Measurements from ENCODE around the gene RAI1. TPM values are rescaled to one million over a fixed set of nuclear protein-coding genes. Genes with fewer than 3 reads are reported as not detected.
A peak's percentile ranks its signal among the peaks of the same experiment; 100 is the strongest.

Gene RAI1
- total and polyA plus RNA-seq, 2 of the 13 experiments (the other 11 are each of a cell fraction or from before 2014, with no cell fraction given): 3.4 to 5.2 TPM

GRCh38 chr17:17710728-17711541 is 29.7 kb downstream of the RAI1 start (continued):
- TF ChIP-seq ZNF790 (CRISPR knock-in tag; IDR thresholded peaks at IDR 0.05; ENCODE audit: borderline replicate concordance) (no peak), ZNF143 (CRISPR knock-in tag; IDR thresholded peaks at IDR 0.05) (no peak), MTA3 (CRISPR knock-in tag; IDR thresholded peaks at IDR 0.05) (no peak), ZNF180 (CRISPR knock-in tag; IDR thresholded peaks at IDR 0.05; ENCODE audit: borderline replicate concordance, low read depth) (no peak), PTBP1 (IDR thresholded peaks at IDR 0.05; ENCODE audit: low read depth, low read length, poor library complexity, severe bottlenecking) (no peak), ZNF879 (CRISPR knock-in tag; IDR thresholded peaks at IDR 0.05) (no peak), EZH2 (conservative IDR thresholded peaks at IDR 0.05; ENCODE audit: low read depth, low read length) (no peak), ZBTB2 (CRISPR knock-in tag; IDR thresholded peaks at IDR 0.05; ENCODE audit: low read depth) (no peak), ZNF382 (CRISPR knock-in tag; IDR thresholded peaks at IDR 0.05; ENCODE audit: borderline replicate concordance) (no peak), ZNF746 (CRISPR knock-in tag; IDR thresholded peaks at IDR 0.05) (peak; percentile 96), HMGXB3 (CRISPR knock-in tag; IDR thresholded peaks at IDR 0.05; ENCODE audit: borderline replicate concordance) (no peak), E2F2 (CRISPR knock-in tag; IDR thresholded peaks at IDR 0.05; ENCODE audit: borderline replicate concordance) (no peak), NRL (CRISPR knock-in tag; IDR thresholded peaks at IDR 0.05; ENCODE audit: borderline replicate concordance) (no peak), CHD4 (IDR thresholded peaks at IDR 0.05; ENCODE audit: borderline replicate concordance, low read length) (peak; percentile 23; the same call in 1 of the 2 replicates), HOXA9 (CRISPR knock-in tag; IDR thresholded peaks at IDR 0.05; ENCODE audit: borderline replicate concordance) (no peak), GPBP1L1 (CRISPR knock-in tag; IDR thresholded peaks at IDR 0.05) (no peak), SOX5 (CRISPR knock-in tag; IDR thresholded peaks at IDR 0.05; ENCODE audit: borderline replicate concordance) (peak; percentile 69; the same call in 1 of the 2 replicates), ZNF251 (CRISPR knock-in tag; IDR thresholded peaks at IDR 0.05) (no peak; the same call in 1 of the 2 replicates), DNMT1 (CRISPR knock-in tag; IDR thresholded peaks at IDR 0.05) (no peak), ATF7-NPFF (CRISPR knock-in tag; IDR thresholded peaks at IDR 0.05; ENCODE audit: low read depth) (no peak), YEATS4 (CRISPR knock-in tag; IDR thresholded peaks at IDR 0.05; ENCODE audit: borderline replicate concordance) (no peak; the same call in 1 of the 2 replicates)

All from HepG2 (cell line).